Mesendoderm (in vitro differentiated cells): ENCODE measurements around the gene ESPL1.

Source experiments
- DNase-seq: peaks from one replicate; pipeline ENCODE4 v3.0.0; 2013
- H2AK5ac ChIP-seq: 2 replicates; pipeline ENCODE4 v1.6.1; 2013; ENCODE audit warnings: low read length, inconsistent platforms
- H2BK120ac ChIP-seq: 2 replicates; pipeline ENCODE4 v1.6.1; 2013; ENCODE audit warnings: low read depth, mild to moderate bottlenecking, low read length, moderate library complexity, mixed read lengths
- H2BK15ac ChIP-seq: replicated peaks from 2 replicates; pipeline ENCODE4 v1.6.1; 2013; ENCODE audit warnings: low read depth, mild to moderate bottlenecking, moderate library complexity
- H2BK5ac ChIP-seq: 2 replicates; pipeline ENCODE4 v1.6.1; 2013; ENCODE audit warnings: low read length, inconsistent platforms
- H3K18ac ChIP-seq: 2 replicates; pipeline ENCODE4 v1.6.1; 2013; ENCODE audit warnings: mild to moderate bottlenecking, low read length, mixed read lengths
- H3K23ac ChIP-seq: one replicate; pipeline ENCODE4 v1.6.1; 2013; ENCODE audit warnings: low read length
- H3K27ac ChIP-seq: 2 replicates; pipeline ENCODE4 v1.5.1; 2013; ENCODE audit warnings: low read depth, mild to moderate bottlenecking, inconsistent platforms, low read length, moderate library complexity
- H3K27me3 ChIP-seq: 2 replicates; pipeline ENCODE4 v1.6.1; 2013; ENCODE audit warnings: low read length, control low read depth, mild to moderate bottlenecking, inconsistent platforms; ENCODE audit not compliant: insufficient read depth, poor library complexity
- H3K36me3 ChIP-seq: 2 replicates; pipeline ENCODE4 v1.6.1; 2013; ENCODE audit warnings: low read length, inconsistent platforms; ENCODE audit not compliant: control insufficient read depth, insufficient read depth
- H3K4ac ChIP-seq: one replicate; pipeline ENCODE4 v1.6.1; 2013; ENCODE audit warnings: low read depth, mild to moderate bottlenecking, low read length, moderate library complexity
- H3K4me1 ChIP-seq: 2 replicates; pipeline ENCODE4 v1.6.1; 2013; ENCODE audit warnings: low read depth, low read length, inconsistent platforms; ENCODE audit not compliant: control insufficient read depth
- H3K4me2 ChIP-seq: 2 replicates; pipeline ENCODE4 v1.6.1; 2013; ENCODE audit warnings: low read length
- H3K4me3 ChIP-seq: 2 replicates; pipeline ENCODE4 v1.5.1; 2013; ENCODE audit warnings: mild to moderate bottlenecking, low read length
- H3K56ac ChIP-seq: one replicate; pipeline ENCODE4 v1.6.1; 2013; ENCODE audit warnings: low read length
- H3K79me1 ChIP-seq: 2 replicates; pipeline ENCODE4 v1.6.1; 2013; ENCODE audit warnings: low read length, inconsistent platforms
- H3K79me2 ChIP-seq: 2 replicates; pipeline ENCODE4 v1.6.1; 2013; ENCODE audit warnings: mild to moderate bottlenecking, low read length; ENCODE audit not compliant: control insufficient read depth, insufficient read depth
- H3K9ac ChIP-seq: 2 replicates; pipeline ENCODE4 v1.6.1; 2013; ENCODE audit warnings: low read length, inconsistent platforms
- H4K5ac ChIP-seq: one replicate; pipeline ENCODE4 v1.6.1; 2013; ENCODE audit warnings: low read length
- H4K8ac ChIP-seq: one replicate; pipeline ENCODE4 v1.6.1; 2013; ENCODE audit warnings: low read depth, mild to moderate bottlenecking, control low read depth, low read length, moderate library complexity
- WGBS: extraction: QIAGEN DNeasy Blood & Tissue Kit; methylation state at CpG from one replicate; pipeline ENCODE4 v1.1.7; 2013; ENCODE audit warnings: low lambda C conversion rate, missing lambda C conversion rate; ENCODE audit not compliant: insufficient coverage; ENCODE audit errors: extremely low coverage; 5-methylcytosine and 5-hydroxymethylcytosine counted together

ESPL1 gene

DNA sequence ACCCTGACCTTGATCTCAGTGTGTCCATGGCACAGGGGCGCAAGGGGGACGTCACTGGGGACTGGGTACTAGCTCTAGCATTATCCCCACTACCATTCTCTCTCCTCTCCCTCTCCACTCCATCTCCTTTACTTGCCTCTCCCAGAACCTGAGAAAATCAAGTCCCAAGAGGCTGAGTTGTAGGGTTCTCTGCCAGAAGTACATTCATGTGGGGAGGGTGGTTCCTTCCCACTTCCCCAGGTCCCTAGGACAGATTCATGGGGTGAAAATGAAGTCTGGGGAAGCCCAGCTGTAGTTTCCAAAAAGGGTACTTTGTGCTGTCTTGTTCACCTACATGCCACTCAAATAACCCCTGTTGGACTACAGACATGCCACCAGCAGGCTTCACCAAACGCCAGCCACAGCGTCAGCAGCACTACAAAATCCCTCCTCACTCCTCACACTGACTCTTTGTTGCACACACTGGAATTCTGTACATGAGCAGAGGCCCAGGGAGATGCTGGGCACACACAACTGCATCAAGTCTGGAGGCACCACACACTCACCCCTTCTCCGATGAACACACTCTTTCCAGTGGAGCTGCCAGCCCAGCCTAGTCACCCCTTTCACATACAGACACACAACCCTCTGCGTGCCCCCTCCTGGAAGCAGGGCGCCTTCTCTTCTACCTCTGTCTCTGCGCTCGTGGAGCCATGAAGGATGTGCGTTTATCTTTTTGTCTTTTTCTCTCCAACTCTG lies 43.0 kb upstream of the ESPL1 start:
- peak overlapping the region; percentile 75 for H3K56ac ChIP-seq
- no peak for DNase-seq
- H3K4me2 ChIP-seq: no peak overlapping the region
- no peak overlapping the region for H3K4ac ChIP-seq
- H3K18ac ChIP-seq: peak overlapping the region; percentile 22
- H3K79me1 ChIP-seq: no peaks in the 10 kb centered on the region
- no peaks in the 10 kb centered on the region for H3K27me3 ChIP-seq
- no CpG with 5 or more reads among the region's 10 CpGs for WGBS
- peak overlapping the region; percentile 28 for H2AK5ac ChIP-seq
- no peak overlapping the region for H4K8ac ChIP-seq
- no peak overlapping the region for H3K4me3 ChIP-seq
- H3K4me1 ChIP-seq: peaks cover 28% of the 10 kb centered on the region
- peak overlapping the region; percentile 28 for H3K9ac ChIP-seq
- H2BK15ac ChIP-seq: no peak overlapping the region
- no peak overlapping the region for H3K23ac ChIP-seq
- H4K5ac ChIP-seq: no peak overlapping the region
- no peak overlapping the region for H3K27ac ChIP-seq
- no peak overlapping the region for H2BK120ac ChIP-seq
- H2BK5ac ChIP-seq: peak overlapping the region; percentile 14
- H3K79me2 ChIP-seq: no peaks in the 10 kb centered on the region
- H3K36me3 ChIP-seq: no peaks in the 10 kb centered on the region

- peak; percentile 54 for DNase-seq
- Histone ChIP-seq H2BK15ac (no peak overlapping the region), H3K36me3 (no peaks in the 10 kb centered on the region), H4K8ac (no peak overlapping the region), H2BK5ac (no peak overlapping the region), H3K9ac (no peak overlapping the region), H3K27me3 (no peaks in the 10 kb centered on the region), H3K4ac (no peak overlapping the region), H3K79me2 (no peaks in the 10 kb centered on the region), H2AK5ac (no peak overlapping the region), H3K4me1 (peaks cover 31% of the 10 kb centered on the region), H3K18ac (no peak overlapping the region), H3K4me3 (no peak overlapping the region), H3K79me1 (peaks cover 3% of the 10 kb centered on the region), H3K4me2 (no peak overlapping the region), H3K56ac (no peak overlapping the region), H3K23ac (no peak overlapping the region), H3K27ac (no peak overlapping the region), H2BK120ac (no peak overlapping the region), H4K5ac (no peak overlapping the region)
- no CpG with 5 or more reads among the region's 10 CpGs for WGBS
These were observed 42.3 kb upstream of the ESPL1 start for GRCh38 chr12:53225635-53226424.

GRCh38 chr12:53226815-53227214 lies 41.3 kb upstream of the ESPL1 start:
- Histone ChIP-seq H4K5ac (no peak overlapping the region), H3K9ac (no peak overlapping the region), H4K8ac (no peak overlapping the region), H2BK120ac (no peak overlapping the region), H2BK15ac (no peak overlapping the region), H3K36me3 (no peaks in the 10 kb centered on the region), H3K18ac (no peak overlapping the region), H3K27ac (no peak overlapping the region), H3K27me3 (no peaks in the 10 kb centered on the region), H3K4me1 (peaks cover 31% of the 10 kb centered on the region), H3K4ac (no peak overlapping the region), H3K79me2 (no peaks in the 10 kb centered on the region), H3K56ac (no peak overlapping the region), H2AK5ac (no peak overlapping the region), H2BK5ac (no peak overlapping the region), H3K4me3 (no peak overlapping the region), H3K79me1 (peaks cover 8% of the 10 kb centered on the region), H3K4me2 (no peak overlapping the region), H3K23ac (no peak overlapping the region)
- WGBS: no CpG with 5 or more reads among the region's 4 CpGs
- DNase-seq: no peak

- H3K9ac ChIP-seq: no peak overlapping the region
- H3K79me1 ChIP-seq: peaks cover 8% of the 10 kb centered on the region
- H3K79me2 ChIP-seq: no peaks in the 10 kb centered on the region
- no peak overlapping the region for H3K18ac ChIP-seq
- no peak overlapping the region for H2BK5ac ChIP-seq
- H3K4me1 ChIP-seq: peaks cover 31% of the 10 kb centered on the region
- H3K4ac ChIP-seq: no peak overlapping the region
- no peak overlapping the region for H2BK15ac ChIP-seq
- WGBS: no CpG with 5 or more reads among the region's 11 CpGs
- no peaks in the 10 kb centered on the region for H3K27me3 ChIP-seq
- no peak overlapping the region for H3K4me3 ChIP-seq
- H3K23ac ChIP-seq: no peak overlapping the region
- no peak overlapping the region for H2BK120ac ChIP-seq
- DNase-seq: no peak
- H3K36me3 ChIP-seq: no peaks in the 10 kb centered on the region
- H3K4me2 ChIP-seq: no peak overlapping the region
- no peak overlapping the region for H3K27ac ChIP-seq
- H3K56ac ChIP-seq: no peak overlapping the region
- no peak overlapping the region for H2AK5ac ChIP-seq
- H4K8ac ChIP-seq: no peak overlapping the region
- H4K5ac ChIP-seq: no peak overlapping the region
These were observed 40.8 kb upstream of the ESPL1 start for GRCh38 chr12:53227341-53227740.

GRCh38 chr12:53227836-53228235 lies 40.3 kb upstream of the ESPL1 start:
- Histone ChIP-seq H2BK15ac (no peak overlapping the region), H2AK5ac (no peak overlapping the region), H4K8ac (no peak overlapping the region), H3K56ac (no peak overlapping the region), H3K36me3 (no peaks in the 10 kb centered on the region), H3K9ac (no peak overlapping the region), H3K4me1 (peaks cover 31% of the 10 kb centered on the region), H2BK120ac (no peak overlapping the region), H3K4me3 (no peak overlapping the region), H3K4ac (no peak overlapping the region), H3K27ac (no peak overlapping the region), H3K23ac (no peak overlapping the region), H2BK5ac (no peak overlapping the region), H3K4me2 (no peak overlapping the region), H3K79me2 (no peaks in the 10 kb centered on the region), H3K18ac (no peak overlapping the region), H4K5ac (no peak overlapping the region), H3K79me1 (peaks cover 8% of the 10 kb centered on the region), H3K27me3 (no peaks in the 10 kb centered on the region)
- DNase-seq: no peak
- WGBS: no CpG with 5 or more reads among the region's 1 CpG
